PFSK-1 (cell line): Measurements from ENCODE around the gene TMEM17.

Experiments used
- POLR2AphosphoS5 ChIP-seq: IDR thresholded peaks from 2 replicates; pipeline ENCODE4 v1.6.1; 2012; ENCODE audit warnings: low read depth, mild to moderate bottlenecking, control low read depth, low read length, moderate library complexity
- TAF1 ChIP-seq: IDR thresholded peaks from 2 replicates; pipeline ENCODE4 v1.6.1; 2012; ENCODE audit warnings: low read length, control low read depth, borderline replicate concordance; ENCODE audit not compliant: insufficient read depth
- TF ChIP-seq, protein P1 (sequence below), 2 experiments: IDR thresholded peaks; 2 replicates each; pipeline versions ENCODE4 v1.6.1 to v1.8.0; 2011 to 2012; ENCODE audit warnings: low read depth in 2 of 2, low read length in 2 of 2, control low read depth in 1 of 2, inconsistent platforms in 1 of 2, mild to moderate bottlenecking in 1 of 2, moderate library complexity in 1 of 2; ENCODE audit not compliant: insufficient read depth in 1 of 2

DNA sequence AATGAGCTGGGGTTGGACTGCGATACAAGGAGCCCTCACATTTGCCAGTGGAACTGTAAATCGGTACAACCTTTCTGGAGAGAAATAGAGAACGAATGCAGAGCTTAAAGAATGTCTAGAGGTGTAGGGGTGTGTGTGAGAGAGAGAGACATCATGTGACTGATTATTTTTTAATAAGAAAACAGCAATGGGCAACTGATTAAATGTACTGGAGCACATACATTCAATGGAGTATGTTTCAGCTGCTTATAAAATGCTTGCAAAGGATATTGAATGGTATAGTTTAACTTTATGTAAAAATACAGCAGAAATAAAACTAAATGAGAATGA is 391 bp upstream of the TMEM17 start:
- TF ChIP-seq POLR2AphosphoS5 (no peak), TAF1 (no peak)
- TF ChIP-seq, protein P1, sequence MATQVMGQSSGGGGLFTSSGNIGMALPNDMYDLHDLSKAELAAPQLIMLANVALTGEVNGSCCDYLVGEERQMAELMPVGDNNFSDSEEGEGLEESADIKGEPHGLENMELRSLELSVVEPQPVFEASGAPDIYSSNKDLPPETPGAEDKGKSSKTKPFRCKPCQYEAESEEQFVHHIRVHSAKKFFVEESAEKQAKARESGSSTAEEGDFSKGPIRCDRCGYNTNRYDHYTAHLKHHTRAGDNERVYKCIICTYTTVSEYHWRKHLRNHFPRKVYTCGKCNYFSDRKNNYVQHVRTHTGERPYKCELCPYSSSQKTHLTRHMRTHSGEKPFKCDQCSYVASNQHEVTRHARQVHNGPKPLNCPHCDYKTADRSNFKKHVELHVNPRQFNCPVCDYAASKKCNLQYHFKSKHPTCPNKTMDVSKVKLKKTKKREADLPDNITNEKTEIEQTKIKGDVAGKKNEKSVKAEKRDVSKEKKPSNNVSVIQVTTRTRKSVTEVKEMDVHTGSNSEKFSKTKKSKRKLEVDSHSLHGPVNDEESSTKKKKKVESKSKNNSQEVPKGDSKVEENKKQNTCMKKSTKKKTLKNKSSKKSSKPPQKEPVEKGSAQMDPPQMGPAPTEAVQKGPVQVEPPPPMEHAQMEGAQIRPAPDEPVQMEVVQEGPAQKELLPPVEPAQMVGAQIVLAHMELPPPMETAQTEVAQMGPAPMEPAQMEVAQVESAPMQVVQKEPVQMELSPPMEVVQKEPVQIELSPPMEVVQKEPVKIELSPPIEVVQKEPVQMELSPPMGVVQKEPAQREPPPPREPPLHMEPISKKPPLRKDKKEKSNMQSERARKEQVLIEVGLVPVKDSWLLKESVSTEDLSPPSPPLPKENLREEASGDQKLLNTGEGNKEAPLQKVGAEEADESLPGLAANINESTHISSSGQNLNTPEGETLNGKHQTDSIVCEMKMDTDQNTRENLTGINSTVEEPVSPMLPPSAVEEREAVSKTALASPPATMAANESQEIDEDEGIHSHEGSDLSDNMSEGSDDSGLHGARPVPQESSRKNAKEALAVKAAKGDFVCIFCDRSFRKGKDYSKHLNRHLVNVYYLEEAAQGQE (IDR thresholded peaks at IDR 0.05; ENCODE audit: insufficient read depth in 1 of 2, low read depth in 2 of 2, low read length in 2 of 2): no peak
